Cardiac ventricle fibroblast (primary cell): Measurements from ENCODE around the gene C19orf38. TPM values are rescaled to one million over a fixed set of nuclear protein-coding genes. Genes with fewer than 3 reads are reported as not detected.

Experiments used
- total RNA-seq: library from RNA; depleted of rRNA; stranded (reverse); fragments of >200 nt; gene quantifications from 2 replicates; pipeline ENCODE4 v1.2.3, GENCODE V29; 2015

Gene C19orf38
- 0.69 and 0.78 TPM in 2 replicates for total RNA-seq

GRCh38 chr19:10848230-10848856, at the start of gene C19orf38:
Gene C19orf38 (plus strand): TSS chr19:10848415. CDS start chr19:10848509, 94 bp downstream.

GRCh38 chr19:10835754-10836478, 12.3 kb upstream of the C19orf38 start, which contains the start of gene TMED1:
Gene TMED1 (minus strand): TSS chr19:10836212. CDS start chr19:10836191, 21 bp downstream.

GRCh38 chr19:10870955-10871603, 22.9 kb downstream of the C19orf38 start, which contains the start of gene CARM1:
Gene CARM1 (plus strand): TSS chr19:10871553. CDS start chr19:10871703, 150 bp downstream.

Other genes starting within 250 kb of the C19orf38 start
- 33.4 and 36.1 TPM in 2 replicates for gene SLC44A2, start 222.9 kb upstream of the C19orf38 start, total RNA-seq
- 67.3 and 73.1 TPM in 2 replicates for gene ILF3, start 194.1 kb upstream of the C19orf38 start, total RNA-seq
- gene QTRT1, start 147.0 kb upstream of the C19orf38 start, total RNA-seq = 20.8 and 27.6 TPM in 2 replicates
- gene DNM2, start 130.3 kb upstream of the C19orf38 start, total RNA-seq = 57.1 and 70.9 TPM in 2 replicates
- gene TMED1, start 12.2 kb upstream of the C19orf38 start, total RNA-seq = 37.4 and 47.1 TPM in 2 replicates
- gene CARM1, start 23.1 kb downstream of the C19orf38 start, total RNA-seq = 35.6 and 38.9 TPM in 2 replicates
- gene YIPF2, start 80.2 kb downstream of the C19orf38 start, total RNA-seq = 57.0 and 63.0 TPM in 2 replicates
- gene TIMM29, start 80.4 kb downstream of the C19orf38 start, total RNA-seq = 27.0 and 31.1 TPM in 2 replicates
- gene SMARCA4, start 112.6 kb downstream of the C19orf38 start, total RNA-seq = 55.4 and 64.5 TPM in 2 replicates
- 131 and 134 TPM in 2 replicates for gene LDLR, start 241.0 kb downstream of the C19orf38 start, total RNA-seq